ENCODE measurements around the gene PHLDB3. TPM values are rescaled to one million over a fixed set of nuclear protein-coding genes. Genes with fewer than 3 reads are reported as not detected.

PHLDB3 gene
- total and polyA plus RNA-seq, 2 of the 13 experiments (the other 11 are each of a cell fraction or from before 2014, with no cell fraction given) = 11.3 to 14.5 TPM

DNA sequence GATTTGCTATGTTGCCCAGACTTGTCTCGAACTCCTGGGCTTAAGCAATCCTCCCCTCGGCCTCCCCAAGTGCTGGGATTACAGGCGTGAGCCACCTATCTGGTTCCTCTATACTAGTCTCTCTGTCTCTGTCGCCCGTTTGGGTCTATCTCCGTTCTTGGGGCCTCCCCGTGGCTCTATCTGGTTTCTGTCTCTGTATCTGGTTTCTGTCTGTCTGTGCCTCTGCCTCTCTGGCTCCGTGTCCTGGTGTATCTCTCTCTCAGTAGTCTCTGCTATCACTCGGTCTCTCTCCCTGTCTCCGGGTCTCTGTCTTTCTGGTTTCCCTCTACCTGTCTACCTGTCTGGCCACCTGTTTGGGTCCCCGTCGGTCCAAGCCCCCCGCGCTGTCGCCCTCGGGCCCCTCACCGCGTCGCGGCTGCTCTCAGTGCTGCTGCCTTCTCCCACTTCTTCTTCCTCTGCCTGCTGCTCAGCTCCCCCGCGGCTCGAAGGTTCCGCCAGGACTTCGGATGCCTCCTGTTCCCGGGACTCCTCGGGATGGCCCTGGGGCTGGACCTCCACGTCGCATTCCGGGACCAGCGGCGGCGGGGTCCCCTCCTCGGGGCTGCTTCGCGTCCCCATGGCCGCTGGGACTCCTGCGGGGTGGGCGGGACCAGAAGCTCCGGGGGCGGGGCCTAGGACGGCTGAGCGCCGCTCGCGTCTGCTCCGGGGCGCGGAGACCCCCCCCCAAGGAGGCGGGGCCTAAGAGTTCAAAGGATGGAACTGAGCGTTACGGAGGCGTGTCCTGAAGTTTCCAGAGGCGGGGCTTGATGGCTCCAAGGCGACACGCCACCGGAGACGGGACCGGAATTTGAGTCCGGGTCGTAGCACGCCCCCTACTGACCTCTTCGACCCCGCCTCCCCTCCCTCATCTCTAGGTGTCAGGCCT is 783 bp downstream of the PHLDB3 start (continued):
- TF ChIP-seq, protein P1, sequence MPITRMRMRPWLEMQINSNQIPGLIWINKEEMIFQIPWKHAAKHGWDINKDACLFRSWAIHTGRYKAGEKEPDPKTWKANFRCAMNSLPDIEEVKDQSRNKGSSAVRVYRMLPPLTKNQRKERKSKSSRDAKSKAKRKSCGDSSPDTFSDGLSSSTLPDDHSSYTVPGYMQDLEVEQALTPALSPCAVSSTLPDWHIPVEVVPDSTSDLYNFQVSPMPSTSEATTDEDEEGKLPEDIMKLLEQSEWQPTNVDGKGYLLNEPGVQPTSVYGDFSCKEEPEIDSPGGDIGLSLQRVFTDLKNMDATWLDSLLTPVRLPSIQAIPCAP (CRISPR knock-in tag; IDR thresholded peaks at IDR 0.05; ENCODE audit: low read depth) = no peak
- TF ChIP-seq NPAS2 (CRISPR knock-in tag; IDR thresholded peaks at IDR 0.05; ENCODE audit: borderline replicate concordance) (no peak), ZNF44 (CRISPR knock-in tag; IDR thresholded peaks at IDR 0.05) (no peak), SRF (IDR thresholded peaks at IDR 0.05; ENCODE audit: low read depth, low read length) (no peak), JUN (CRISPR knock-in tag; IDR thresholded peaks at IDR 0.05) (no peak), CBX1 (IDR thresholded peaks at IDR 0.05; ENCODE audit: low read depth) (no peak), MYNN (CRISPR knock-in tag; IDR thresholded peaks at IDR 0.05; ENCODE audit: low read depth) (no peak), NCOA5 (CRISPR knock-in tag; IDR thresholded peaks at IDR 0.05) (no peak), NFE2 (CRISPR knock-in tag; IDR thresholded peaks at IDR 0.05) (no peak), ZSCAN9 (CRISPR knock-in tag; IDR thresholded peaks at IDR 0.05; ENCODE audit: borderline replicate concordance) (no peak; the same call in 1 of the 2 replicates), ZSCAN21 (CRISPR knock-in tag; IDR thresholded peaks at IDR 0.05; ENCODE audit: borderline replicate concordance) (0 out of 2 replicates have a peak, but pooled peaks have one; percentile 9), SRY (CRISPR knock-in tag; IDR thresholded peaks at IDR 0.05) (no peak), NR2F2 (IDR thresholded peaks at IDR 0.05; ENCODE audit: borderline replicate concordance, low read depth) (peak; percentile 20; the same call in 1 of the 2 replicates), ZNF451 (CRISPR knock-in tag; IDR thresholded peaks at IDR 0.05) (no peak), FOXA3 (CRISPR knock-in tag; IDR thresholded peaks at IDR 0.05) (no peak; the same call in 1 of the 2 replicates), HOXA5 (CRISPR knock-in tag; IDR thresholded peaks at IDR 0.05) (no peak), NRL (CRISPR knock-in tag; IDR thresholded peaks at IDR 0.05; ENCODE audit: borderline replicate concordance) (no peak), ZSCAN31 (CRISPR knock-in tag; IDR thresholded peaks at IDR 0.05; ENCODE audit: low read depth) (no peak), SP4 (CRISPR knock-in tag; IDR thresholded peaks at IDR 0.05) (peak; percentile 73), SRSF9 (IDR thresholded peaks at IDR 0.05; ENCODE audit: borderline replicate concordance, insufficient read depth, low read depth, low read length, poor library complexity, severe bottlenecking) (no peak), IKZF1 (IDR thresholded peaks at IDR 0.05) (no peak)
- TF ChIP-seq, protein P2, sequence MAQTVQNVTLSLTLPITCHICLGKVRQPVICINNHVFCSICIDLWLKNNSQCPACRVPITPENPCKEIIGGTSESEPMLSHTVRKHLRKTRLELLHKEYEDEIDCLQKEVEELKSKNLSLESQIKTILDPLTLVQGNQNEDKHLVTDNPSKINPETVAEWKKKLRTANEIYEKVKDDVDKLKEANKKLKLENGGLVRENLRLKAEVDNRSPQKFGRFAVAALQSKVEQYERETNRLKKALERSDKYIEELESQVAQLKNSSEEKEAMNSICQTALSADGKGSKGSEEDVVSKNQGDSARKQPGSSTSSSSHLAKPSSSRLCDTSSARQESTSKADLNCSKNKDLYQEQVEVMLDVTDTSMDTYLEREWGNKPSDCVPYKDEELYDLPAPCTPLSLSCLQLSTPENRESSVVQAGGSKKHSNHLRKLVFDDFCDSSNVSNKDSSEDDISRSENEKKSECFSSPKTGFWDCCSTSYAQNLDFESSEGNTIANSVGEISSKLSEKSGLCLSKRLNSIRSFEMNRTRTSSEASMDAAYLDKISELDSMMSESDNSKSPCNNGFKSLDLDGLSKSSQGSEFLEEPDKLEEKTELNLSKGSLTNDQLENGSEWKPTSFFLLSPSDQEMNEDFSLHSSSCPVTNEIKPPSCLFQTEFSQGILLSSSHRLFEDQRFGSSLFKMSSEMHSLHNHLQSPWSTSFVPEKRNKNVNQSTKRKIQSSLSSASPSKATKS (CRISPR knock-in tag; IDR thresholded peaks at IDR 0.05) = no peak
- TF ChIP-seq, protein P3, sequence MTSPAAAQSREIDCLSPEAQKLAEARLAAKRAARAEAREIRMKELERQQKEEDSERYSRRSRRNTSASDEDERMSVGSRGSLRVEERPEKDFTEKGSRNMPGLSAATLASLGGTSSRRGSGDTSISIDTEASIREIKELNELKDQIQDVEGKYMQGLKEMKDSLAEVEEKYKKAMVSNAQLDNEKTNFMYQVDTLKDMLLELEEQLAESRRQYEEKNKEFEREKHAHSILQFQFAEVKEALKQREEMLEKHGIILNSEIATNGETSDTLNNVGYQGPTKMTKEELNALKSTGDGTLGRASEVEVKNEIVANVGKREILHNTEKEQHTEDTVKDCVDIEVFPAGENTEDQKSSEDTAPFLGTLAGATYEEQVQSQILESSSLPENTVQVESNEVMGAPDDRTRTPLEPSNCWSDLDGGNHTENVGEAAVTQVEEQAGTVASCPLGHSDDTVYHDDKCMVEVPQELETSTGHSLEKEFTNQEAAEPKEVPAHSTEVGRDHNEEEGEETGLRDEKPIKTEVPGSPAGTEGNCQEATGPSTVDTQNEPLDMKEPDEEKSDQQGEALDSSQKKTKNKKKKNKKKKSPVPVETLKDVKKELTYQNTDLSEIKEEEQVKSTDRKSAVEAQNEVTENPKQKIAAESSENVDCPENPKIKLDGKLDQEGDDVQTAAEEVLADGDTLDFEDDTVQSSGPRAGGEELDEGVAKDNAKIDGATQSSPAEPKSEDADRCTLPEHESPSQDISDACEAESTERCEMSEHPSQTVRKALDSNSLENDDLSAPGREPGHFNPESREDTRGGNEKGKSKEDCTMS (CRISPR knock-in tag; conservative IDR thresholded peaks at IDR 0.05) = no peak
- TF ChIP-seq, protein P4, sequence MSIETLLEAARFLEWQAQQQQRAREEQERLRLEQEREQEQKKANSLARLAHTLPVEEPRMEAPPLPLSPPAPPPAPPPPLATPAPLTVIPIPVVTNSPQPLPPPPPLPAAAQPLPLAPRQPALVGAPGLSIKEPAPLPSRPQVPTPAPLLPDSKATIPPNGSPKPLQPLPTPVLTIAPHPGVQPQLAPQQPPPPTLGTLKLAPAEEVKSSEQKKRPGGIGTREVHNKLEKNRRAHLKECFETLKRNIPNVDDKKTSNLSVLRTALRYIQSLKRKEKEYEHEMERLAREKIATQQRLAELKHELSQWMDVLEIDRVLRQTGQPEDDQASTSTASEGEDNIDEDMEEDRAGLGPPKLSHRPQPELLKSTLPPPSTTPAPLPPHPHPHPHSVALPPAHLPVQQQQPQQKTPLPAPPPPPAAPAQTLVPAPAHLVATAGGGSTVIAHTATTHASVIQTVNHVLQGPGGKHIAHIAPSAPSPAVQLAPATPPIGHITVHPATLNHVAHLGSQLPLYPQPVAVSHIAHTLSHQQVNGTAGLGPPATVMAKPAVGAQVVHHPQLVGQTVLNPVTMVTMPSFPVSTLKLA (IDR thresholded peaks at IDR 0.05) = no peak
